Activated T-cell treated with anti-CD3 and anti-CD28 coated beads for 1 hour (primary cell): ENCODE results near the gene IL1RL1.
"Not testable (repeated sequence)": the region's sequence is repeated elsewhere in the genome, so short reads cannot be mapped to it uniquely, and the experiment has no call there.

Experiments used
- DNase-seq: peaks from one replicate; pipeline ENCODE4 v3.0.0-alpha.2; 2020; ENCODE audit warnings: low read depth

IL1RL1 gene

DNA sequence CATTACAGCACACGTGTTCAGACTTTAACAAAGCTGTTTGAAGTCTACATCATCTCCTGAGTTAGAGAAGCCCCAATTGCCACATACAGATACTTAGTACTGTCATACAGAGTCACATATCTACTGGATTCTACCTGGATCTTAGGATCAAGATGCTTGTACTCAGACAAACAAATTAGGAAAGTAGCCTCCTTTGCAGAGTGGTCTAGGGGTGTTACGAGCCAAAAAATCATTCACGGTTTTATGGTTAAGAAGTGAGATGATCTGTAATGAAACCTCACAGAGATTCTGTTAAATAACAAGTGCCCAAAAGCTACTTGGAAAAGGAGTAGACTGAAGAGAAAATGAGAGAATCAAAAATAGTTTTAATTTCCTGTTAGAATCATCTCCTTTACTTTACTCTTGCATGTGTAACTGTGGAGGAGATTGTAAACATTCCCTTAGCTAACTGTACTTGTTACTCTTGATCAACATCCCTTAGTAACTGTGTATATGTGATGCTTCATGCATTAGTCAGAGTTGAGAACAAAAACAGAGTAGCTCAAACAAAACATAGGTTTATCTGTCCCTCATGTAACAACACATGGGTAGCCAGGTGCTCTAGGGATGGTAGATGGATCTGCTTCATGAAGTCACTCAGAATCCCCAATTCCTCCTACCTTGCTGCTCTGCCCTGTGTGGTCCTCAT is 16.4 kb upstream of the IL1RL1 start:
- no peak for DNase-seq

DNA sequence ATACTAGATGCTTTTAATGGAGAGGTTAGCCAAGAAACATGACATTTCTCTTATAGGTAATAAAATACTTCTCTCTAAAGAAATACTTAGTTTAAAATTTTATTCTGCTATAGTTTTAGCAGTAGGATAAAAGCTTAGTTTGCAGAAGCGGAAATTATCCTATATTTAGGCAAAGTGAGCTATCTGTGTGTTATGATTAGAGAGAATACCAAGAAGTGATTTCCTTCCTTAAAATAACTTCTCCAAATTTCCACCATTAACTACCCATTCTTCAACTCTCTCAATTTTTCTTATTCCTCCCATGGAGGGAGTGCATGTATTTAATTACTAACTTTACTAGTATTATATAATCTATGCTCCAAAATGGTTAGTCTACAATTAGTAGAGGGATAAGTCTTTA is 15.8 kb upstream of the IL1RL1 start:
- DNase-seq: no peak

- DNase-seq: no peak
Observed at GRCh38 chr2:102296449-102296848, 14.9 kb upstream of the IL1RL1 start.

- no peak for DNase-seq
Observed at GRCh38 chr2:102297891-102298290, 13.5 kb upstream of the IL1RL1 start.

DNA sequence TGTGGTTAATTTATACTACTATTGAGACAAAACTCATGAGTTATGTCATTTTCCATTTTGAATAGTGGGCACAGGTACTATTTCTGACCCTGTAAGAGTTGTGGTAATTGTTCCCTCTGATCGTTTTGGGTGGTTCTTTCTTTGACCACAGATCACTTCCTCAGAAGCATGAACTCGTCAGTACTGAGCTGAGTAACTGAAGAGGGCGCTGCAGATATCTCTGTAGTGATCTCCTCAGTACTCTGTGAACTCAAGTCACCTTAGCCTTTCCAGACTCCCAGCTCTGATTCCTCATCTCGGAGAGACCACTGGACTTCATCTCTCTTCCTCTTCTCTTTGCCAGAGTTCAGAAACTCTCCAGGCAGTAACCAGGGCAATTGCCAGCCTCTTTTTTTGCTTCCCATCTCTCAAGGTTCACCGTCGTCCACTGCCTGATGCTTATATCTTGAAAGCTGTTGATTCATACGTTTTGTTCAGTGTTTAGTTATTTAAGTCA is 9.4 kb upstream of the IL1RL1 start:
- DNase-seq: peak; percentile 10

DNA sequence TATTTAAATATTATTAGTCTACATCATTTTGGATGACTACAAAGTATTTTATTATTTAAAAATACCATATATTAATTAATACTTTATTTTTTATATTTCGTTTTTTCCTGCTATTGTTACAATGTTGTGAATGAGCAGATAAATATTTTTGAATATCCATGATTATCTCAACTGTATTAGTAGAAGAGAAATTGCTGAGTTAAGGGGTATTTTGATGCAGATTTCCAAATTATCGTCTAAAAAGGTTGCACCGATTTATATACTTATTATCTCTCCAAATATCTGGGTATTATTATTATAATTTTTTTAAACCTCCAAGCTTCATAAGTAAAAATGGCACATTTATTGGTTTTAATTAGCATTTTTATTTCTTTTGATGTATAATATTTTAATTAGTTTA is 8.9 kb upstream of the IL1RL1 start:
- no peak for DNase-seq

DNA sequence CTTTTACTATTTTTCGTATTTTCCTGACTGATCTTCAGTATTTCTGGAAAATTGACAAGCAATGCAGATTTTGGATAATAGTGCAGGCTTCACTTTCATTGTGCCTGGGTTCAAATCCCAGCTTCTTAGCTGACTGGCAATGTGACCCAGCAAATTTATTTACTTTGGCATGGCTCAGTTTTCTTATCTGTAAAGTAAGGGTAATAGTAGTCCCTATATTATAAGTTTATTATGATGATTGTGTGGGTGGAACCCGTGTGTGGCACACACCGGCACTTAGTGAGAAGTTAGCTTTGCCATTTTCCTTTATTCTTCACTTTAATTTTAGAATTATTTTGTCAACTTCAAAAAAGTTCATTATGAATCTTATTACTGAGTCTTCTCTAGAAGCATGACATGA is 7.8 kb upstream of the IL1RL1 start:
- no peak for DNase-seq

DNA sequence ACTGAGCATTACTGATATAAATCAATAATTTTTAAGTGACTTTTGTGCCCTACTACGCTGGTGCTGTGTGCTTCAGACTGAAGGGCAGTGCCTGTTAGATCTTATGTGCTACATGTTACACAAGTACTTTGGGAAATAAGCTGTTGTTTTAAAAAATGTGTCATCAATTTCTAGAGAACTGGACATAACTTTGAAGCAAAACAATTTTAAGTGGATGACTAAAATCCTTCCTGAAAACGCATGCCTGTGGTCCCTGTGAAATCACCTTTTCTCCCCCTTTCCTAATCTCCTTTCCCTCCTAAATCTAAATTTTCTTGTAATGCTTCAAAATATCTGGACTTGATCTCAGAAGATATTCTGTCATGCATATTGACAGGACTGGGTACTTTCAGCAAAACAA is 7.1 kb upstream of the IL1RL1 start:
- no peak for DNase-seq

DNA sequence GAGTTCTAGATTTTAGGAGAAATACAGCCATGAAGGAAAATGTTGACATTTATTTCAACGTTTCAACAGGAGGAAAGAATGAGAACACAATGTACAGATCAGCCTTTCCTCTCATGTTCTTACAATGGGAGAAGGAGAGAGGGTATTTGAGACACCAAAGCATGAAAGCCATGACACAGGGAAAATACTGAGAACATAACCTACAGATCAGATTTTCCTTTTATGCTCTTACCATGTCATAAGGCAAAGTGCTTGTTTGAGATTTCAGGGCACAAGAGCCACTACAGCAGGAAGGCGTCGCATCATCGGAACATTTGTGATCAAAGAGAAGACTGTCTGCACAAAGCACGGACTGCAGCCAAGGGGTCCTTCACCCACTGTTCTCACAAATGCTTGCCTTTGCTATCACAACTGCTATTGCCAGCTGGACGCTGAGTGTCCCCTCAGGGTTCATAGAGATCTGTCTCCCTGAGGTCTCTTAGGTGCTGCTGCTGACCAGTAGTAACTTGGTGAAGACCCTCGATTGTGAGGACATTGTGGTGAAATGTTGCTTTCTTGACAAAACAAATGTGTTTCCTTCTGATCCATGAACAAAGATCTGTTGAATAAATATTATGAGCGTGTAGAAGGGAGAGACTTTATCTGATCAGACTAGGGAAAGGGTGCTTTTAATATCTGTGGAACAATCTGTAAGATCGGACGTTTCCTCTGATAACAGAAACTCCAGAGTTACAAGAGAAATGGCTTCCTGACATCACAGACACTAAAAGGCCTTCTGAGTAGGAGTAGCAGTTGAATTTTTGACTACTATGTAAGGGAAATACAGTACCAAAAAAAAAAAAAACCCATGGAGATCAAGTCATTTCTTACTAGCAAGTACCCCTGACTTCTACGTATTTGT is 6.4 kb upstream of the IL1RL1 start:
- no peak for DNase-seq

- DNase-seq: no peak
Observed at GRCh38 chr2:102306125-102306524, 5.2 kb upstream of the IL1RL1 start.

GRCh38 chr2:102313025-102313424 is 1.7 kb downstream of the IL1RL1 start:
- DNase-seq: no peak

DNA sequence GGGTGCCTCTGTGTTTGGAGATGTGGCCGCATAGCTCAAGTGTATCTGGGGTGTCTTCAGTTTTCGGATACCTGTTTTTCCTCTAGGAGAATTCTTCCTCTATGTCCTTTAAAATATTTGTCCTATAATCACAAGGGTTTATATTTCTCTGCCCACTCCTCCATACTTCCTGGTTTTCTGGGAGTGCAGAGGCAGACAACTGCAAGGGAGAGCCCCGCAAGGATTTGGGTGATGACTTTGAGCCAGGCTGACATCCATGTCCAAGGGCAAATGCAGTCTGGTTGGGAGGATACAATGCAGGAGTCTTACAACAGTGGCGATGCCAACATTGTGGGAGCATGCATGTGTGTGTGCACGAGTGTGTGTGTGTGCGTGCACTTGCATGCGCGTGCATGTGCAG is 2.1 kb downstream of the IL1RL1 start:
- DNase-seq: no peak

- no peak for DNase-seq
Observed at GRCh38 chr2:102313950-102314349, 2.6 kb downstream of the IL1RL1 start.

DNA sequence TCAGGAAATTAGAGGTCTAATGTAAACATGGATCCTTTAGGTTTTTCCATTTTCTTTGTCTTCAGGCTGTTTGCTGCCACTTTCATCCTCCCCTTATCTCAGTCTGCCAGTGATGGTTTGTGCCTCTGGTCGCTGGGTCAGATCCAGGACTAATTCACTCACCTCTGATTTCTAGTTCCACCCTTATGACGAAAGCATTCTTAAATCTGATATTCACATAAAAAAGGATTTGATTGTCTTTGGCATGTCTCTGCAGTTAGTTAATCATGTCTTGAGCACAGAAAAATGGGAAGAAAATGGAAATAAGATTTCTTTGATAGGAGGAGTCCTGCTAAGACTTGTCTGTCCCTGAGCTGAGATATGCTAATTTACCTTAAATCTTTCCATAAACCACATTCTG is 4.6 kb downstream of the IL1RL1 start:
- no peak for DNase-seq

DNA sequence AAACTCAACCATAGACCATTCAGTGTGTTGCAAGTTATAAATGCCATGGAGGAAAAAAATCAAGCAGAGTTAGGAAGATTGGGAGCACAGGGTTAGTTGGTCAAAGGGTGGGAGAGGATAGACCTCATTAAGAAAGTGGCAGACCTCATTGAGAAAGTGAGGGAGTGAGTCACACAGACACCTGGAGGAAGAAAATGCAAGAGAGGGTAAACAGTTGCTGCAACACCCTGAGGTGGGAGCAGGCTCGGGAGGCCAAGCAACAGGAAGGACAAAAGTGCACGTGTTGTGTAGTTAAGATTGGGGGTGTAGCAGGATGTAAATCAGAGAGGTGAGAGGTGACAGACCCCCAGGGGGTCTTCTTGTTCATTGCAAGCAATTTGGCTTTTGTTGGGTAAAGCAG is 6.4 kb downstream of the IL1RL1 start:
- no peak for DNase-seq

DNA sequence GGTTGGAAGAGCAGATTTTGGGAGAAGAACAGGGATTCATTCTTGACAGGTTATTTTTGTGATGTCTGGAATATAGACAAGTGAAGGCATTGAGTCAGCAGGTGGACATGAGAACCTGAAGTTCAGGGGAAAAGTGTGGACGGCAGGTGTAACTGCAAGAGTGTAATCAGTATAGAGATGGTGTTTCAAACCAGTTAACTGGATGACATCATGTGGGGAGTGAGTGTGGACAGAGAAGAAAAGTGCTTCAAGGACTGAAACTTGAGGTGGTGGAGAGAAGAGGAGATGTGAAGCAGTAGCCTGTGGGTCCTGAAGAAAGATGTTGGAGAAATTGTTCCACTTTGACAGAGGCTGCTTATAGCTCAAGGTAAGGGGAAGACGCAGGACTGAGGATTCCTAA is 7.1 kb downstream of the IL1RL1 start:
- DNase-seq: no peak

DNA sequence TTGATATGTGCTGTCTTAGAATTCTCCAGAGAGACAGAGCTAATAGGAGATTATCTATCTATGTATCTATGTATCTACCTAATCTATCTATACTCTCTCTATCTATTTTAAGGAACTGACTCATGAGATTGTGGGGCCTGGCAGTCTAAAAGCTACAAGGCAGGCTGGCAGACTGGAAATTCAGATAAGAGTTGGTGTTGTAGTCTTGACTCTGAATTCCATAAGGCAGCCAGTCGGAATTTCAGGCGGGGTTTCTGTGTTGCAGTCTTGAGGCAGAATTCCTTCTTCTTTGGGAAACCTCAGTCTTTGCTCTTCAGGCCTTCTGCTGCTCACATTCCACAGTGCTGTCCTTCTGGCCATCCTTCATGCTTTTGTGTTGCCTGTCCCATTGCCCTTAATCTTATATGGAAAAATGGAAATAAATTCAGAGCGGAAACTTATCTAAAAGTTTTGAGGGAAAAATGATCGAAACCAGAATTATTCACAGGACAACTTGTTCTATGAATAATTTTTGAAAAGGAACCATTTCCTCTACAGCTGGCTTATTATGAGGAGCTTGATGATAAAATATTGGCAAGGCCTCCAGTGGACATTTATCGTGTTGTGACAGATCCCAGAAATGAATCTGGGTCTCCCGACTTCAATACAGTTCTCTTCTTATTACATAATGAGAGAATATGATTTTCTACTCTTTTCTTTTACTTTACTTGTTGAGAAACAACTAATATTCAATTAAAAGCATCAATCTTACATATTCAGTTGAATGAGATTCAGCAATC is 10.8 kb downstream of the IL1RL1 start:
- DNase-seq: no peak

- not testable (repeated sequence) for DNase-seq
Observed at GRCh38 chr2:102324914-102325313, 13.6 kb downstream of the IL1RL1 start.

DNA sequence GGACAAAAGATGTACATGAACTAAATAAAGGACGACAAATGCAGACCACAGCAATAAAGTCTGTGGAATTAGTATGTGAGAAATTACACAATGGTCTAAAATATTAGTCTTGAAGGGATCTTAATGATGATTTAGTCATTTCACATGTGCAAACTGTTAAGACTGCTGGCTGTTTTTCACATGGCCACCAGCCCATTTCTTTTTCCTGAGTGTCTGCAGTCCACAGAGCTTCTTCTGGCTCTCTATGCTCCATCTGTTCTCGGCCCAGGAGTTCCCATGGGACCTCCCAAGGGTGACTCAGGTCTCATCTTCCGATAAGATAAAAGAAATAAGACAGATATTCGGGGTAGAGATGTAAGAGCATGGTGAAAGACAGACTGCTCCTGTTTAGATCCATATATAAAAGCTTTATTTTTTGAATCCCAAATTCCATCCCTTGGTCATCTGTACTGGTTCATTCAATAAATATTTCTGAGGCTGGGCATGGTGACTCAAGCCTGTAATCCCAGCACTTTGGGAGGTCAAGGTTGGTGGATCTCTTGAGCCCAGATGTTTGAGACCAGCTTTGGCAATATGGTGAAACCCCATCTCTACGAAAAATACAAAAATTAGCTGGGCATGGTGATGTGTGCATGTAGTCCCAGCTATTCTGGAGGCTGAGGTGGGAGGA is 20.1 kb downstream of the IL1RL1 start:
- DNase-seq: no peak

- DNase-seq: no peak
Observed at GRCh38 chr2:102334486-102334885, 23.1 kb downstream of the IL1RL1 start.

DNA sequence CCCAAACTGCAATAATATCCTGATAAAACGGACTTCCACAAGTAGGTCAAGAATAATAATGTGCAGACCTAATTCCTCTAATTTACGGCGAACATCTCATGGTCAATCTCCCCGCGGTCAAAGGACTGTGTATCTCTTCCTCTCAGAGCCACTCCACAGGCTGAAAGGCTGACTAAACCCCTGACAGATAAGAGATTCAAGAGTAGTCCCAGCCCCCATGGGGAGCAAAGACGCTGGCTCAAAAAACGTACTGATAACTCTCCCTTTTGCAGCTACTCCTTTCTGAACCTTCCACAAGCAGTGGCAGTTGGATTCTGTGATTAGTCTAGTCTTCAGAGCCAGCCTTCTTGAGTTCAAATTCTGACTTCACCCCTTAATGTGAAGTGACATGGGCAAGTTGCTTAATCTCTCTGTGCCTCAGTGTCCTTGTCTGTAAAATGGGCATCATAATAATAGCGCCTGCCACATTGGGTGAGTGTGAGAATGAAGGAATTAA is 24.6 kb downstream of the IL1RL1 start:
- no peak for DNase-seq

DNA sequence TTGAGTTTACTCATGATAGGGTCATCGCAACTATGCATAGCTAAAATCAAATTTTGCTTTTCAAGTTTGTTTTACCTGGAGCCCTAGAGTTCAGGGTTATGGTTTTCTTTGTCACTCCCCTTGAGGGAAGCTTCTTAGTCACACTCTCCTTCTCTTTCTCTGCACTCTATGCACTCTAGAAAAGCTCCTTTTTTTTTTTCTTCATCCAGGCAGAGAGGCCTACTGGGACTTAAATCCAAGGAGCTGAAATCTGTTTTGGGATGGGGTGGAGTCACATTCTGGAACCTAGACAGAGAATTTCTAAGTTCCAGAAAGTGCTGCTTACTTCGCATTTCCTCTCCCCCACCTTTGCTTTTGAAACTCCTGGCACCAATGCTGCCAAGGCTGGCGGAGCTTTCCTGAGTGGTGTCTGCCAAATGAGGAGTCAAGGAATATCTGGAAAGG is 25.2 kb downstream of the IL1RL1 start:
- DNase-seq: no peak
